ENCODE data around the gene MYBPC1.

DNA sequence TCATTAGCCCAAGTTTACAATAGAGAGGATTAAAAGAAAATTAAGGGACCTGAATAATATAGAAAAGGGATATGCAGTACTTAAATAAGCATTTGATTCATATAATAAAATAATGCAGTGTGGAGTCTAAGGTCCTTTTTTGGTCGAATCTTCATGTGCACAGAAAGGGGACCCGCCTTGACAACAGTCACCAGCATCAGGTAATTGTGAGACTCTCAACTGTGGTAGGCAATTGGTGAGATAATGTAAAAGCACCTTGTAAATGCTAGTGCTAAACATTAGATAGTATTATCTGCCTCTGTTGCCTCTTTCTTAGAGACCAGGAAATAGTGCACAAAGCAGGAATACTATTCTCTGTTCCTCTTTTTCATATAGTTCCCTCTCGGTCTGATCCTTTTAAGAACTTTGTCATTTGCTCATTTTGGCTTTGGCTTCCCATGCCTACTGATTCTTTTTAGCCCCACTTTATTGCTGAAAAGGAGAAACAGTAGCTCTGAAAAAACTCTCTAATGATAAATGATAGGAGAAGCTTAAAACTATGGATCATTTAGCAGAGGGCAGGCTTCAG is 120.2 kb downstream of the MYBPC1 start:
- TF ChIP-seq POLR2A (IDR thresholded peaks at IDR 0.05) (no peak), POLR2AphosphoS5 (IDR thresholded peaks at IDR 0.05; ENCODE audit: insufficient read depth in 1 of 2, low read depth in 1 of 2) (no peak)
